Measurements from ENCODE around the gene VTI1A. TPM values are rescaled to one million over a fixed set of nuclear protein-coding genes. Genes with fewer than 3 reads are reported as not detected.

VTI1A gene
- total and polyA plus RNA-seq, 2 of the 8 experiments (the other 6 are each of a cell fraction or from before 2014, with no cell fraction given): 6.0 to 20.0 TPM

GRCh38 chr10:112698133-112698817, 251.3 kb downstream of the VTI1A start:
- Histone ChIP-seq H3K9ac (replicated peaks in 1 of 4; ENCODE audit: extremely low read depth in 1 of 4, low read depth in 3 of 4, low read length in 3 of 4) (no peak overlapping the region), H3K14ac (ENCODE audit: insufficient read length) (no peak overlapping the region), H2AFZ (ENCODE audit: low read length) (no peak overlapping the region), H3K4me2 (ENCODE audit: insufficient read depth in 1 of 2, low read depth in 2 of 2, low read length in 2 of 2) (no peak overlapping the region), H3K23me2 (ENCODE audit: low read depth, low read length) (no peaks in the 10 kb centered on the region; the same call in 1 of the 2 replicates), H2AK5ac (ENCODE audit: low read depth, low read length) (0 out of 2 replicates have a peak overlapping the region, but pooled peaks have one; percentile 30), H3K79me2 (ENCODE audit: control insufficient read depth in 1 of 2, insufficient read depth in 2 of 2, low read length in 2 of 2) (no peaks in the 10 kb centered on the region), H3K27ac (ENCODE audit: low read depth, low read length) (no peak overlapping the region; the same call in 1 of the 2 replicates), H2BK20ac (ENCODE audit: low read length) (no peak overlapping the region), H2BK120ac (replicated peaks; ENCODE audit: low read depth, low read length) (no peak overlapping the region), H3K4me3 (ENCODE audit: extremely low read depth in 1 of 4, insufficient read depth in 2 of 4, low read depth in 3 of 4, low read length in 4 of 4) (no peak overlapping the region), H2BK12ac (ENCODE audit: low read depth, low read length) (no peak overlapping the region), H3K79me1 (ENCODE audit: low read depth, low read length) (no peaks in the 10 kb centered on the region), H3K4ac (replicated peaks; ENCODE audit: insufficient read length, low read depth, low read length) (no peak overlapping the region), H3K18ac (ENCODE audit: extremely low read depth, low read length) (peak overlapping the region; percentile 65; the same call in 1 of the 2 replicates), H3K4me1 (replicated peaks in 1 of 4; ENCODE audit: control insufficient read depth in 3 of 4, insufficient read depth in 4 of 4, low read length in 3 of 4) (no peaks in the 10 kb centered on the region), H3K36me3 (ENCODE audit: control insufficient read depth in 2 of 4, insufficient read depth in 4 of 4, low read length in 3 of 4) (no peaks in the 10 kb centered on the region), H4K91ac (replicated peaks; ENCODE audit: insufficient read length, low read length) (no peak overlapping the region), H4K20me1 (replicated peaks in 1 of 2; ENCODE audit: control insufficient read depth in 1 of 2, insufficient read depth in 2 of 2, low read length in 2 of 2) (no peaks in the 10 kb centered on the region), H3K27me3 (replicated peaks in 1 of 4; ENCODE audit: control insufficient read depth in 3 of 4, extremely low read depth in 1 of 4, insufficient read depth in 3 of 4, low read length in 3 of 4) (no peaks in the 10 kb centered on the region), H3K23ac (ENCODE audit: insufficient read length) (no peak overlapping the region), H4K8ac (ENCODE audit: extremely low read depth, insufficient read depth, low read length) (no peak overlapping the region), H2BK15ac (ENCODE audit: low read length) (peak overlapping the region; percentile 67; the same call in 1 of the 2 replicates), H4K5ac (ENCODE audit: insufficient read length, low read depth, low read length) (no peak overlapping the region), H3K9me3 (ENCODE audit: insufficient read depth in 2 of 2, low read depth in 1 of 2, low read length in 1 of 2) (no peaks in the 10 kb centered on the region), H2BK5ac (ENCODE audit: low read depth, low read length) (no peak overlapping the region), H3K56ac (replicated peaks; ENCODE audit: insufficient read length, low read depth, low read length) (no peak overlapping the region)
- DNase-seq (ENCODE audit: low read depth in 1 of 2, low spot score in 2 of 2) (peak in 1 of 2 experiments; percentile 11), FAIRE-seq (no peak)
- CTCF ChIA-PET (ENCODE audit: partially characterized antibody): interaction anchor here (0.6 to 6.6 kb wide), 4 partner anchors 9 to 664 kb away, joined by 3 to 40 read pairs (median 8); no protein-coding TSS in a partner anchor
- 97% methylated on average over 7 of the region's 7 CpGs; no CpG with 5 or more reads in 1 of the 2 experiments for WGBS, 2 experiments (ENCODE audit: extremely low coverage in 1 of 2, insufficient coverage in 1 of 2, insufficient read length in 1 of 2, insufficient replicate concordance in 2 of 2, low coverage in 1 of 2, low lambda C conversion rate in 2 of 2, missing lambda C conversion rate in 1 of 2)
- POLR2A ChIA-PET (ENCODE audit: partially characterized antibody): no interaction called here
- no peak for TF ChIP-seq POLR2A (IDR thresholded peaks at IDR 0.05; ENCODE audit: control extremely low read depth in 1 of 2, low read depth in 2 of 2, low read length in 2 of 2)
- TF ChIP-seq POU5F1 (IDR thresholded peaks at IDR 0.05; ENCODE audit: low read depth, low read length): no peak
- no peak for TF ChIP-seq SUZ12 (IDR thresholded peaks at IDR 0.05; ENCODE audit: low read length)
- TF ChIP-seq JUN (IDR thresholded peaks at IDR 0.05; ENCODE audit: low read depth, low read length): no peak
- no peak for TF ChIP-seq BCL11A (IDR thresholded peaks at IDR 0.05; ENCODE audit: low read depth in 2 of 2, low read length in 2 of 2)
- no peak for TF ChIP-seq HDAC2 (IDR thresholded peaks at IDR 0.05; ENCODE audit: borderline replicate concordance in 1 of 2, low read depth in 2 of 2, low read length in 2 of 2)
- no peak for TF ChIP-seq MAFK (IDR thresholded peaks at IDR 0.05; ENCODE audit: low read depth, low read length)
